Activated CD8-positive, alpha-beta memory T cell treated with anti-CD3 and anti-CD28 coated beads, Interleukin-2, amount 50 U/mL, for 48 hours (primary cell): Measurements from ENCODE around the gene AK4.
"Not testable (repeated sequence)": the region's sequence is repeated elsewhere in the genome, so short reads cannot be mapped to it uniquely, and the experiment has no call there.

ENCODE experiments used
- DNase-seq: peaks from one replicate; pipeline ENCODE4 v3.0.0-alpha.2; 2020

The AK4 gene

DNA sequence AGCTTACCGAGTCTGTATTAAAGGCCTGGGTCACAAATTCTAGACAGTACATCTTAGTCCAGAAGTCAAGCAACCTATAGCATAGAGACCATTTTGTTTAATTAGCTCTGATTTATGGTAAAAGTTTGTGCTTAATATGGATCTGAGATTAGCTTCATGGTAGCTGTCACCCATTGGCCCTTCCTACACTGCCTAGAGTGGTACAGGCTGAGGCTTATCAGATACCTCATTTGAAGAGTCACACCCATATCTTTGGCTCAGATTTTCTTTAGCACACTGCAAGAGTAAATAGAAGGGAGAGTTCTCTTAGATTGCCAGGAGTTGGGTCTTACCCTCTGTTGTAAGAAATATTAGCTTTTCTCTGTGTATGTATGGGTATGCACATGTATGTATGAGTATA lies 3.6 kb downstream of the AK4 start:
- no peak for DNase-seq

DNA sequence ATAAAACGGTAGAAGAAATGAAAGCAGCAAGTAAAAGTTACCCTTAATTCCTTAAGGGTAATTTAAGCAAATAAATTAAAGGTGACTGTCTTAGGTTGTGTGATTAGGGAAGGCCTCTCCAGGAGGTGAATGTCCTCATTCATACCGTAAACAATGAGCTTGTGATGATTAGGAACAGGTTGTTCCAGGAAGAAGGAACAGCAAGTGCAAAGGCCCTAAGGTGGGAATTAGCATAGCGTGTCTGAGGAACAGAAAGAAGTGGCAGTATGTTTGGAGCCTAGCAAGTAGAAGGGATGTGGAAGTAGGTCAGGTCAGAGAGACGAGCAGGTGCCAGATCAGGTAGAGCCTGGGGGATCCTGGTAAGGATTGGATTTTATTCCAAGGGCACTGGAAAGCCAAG lies 5.6 kb downstream of the AK4 start:
- no peak for DNase-seq

DNA sequence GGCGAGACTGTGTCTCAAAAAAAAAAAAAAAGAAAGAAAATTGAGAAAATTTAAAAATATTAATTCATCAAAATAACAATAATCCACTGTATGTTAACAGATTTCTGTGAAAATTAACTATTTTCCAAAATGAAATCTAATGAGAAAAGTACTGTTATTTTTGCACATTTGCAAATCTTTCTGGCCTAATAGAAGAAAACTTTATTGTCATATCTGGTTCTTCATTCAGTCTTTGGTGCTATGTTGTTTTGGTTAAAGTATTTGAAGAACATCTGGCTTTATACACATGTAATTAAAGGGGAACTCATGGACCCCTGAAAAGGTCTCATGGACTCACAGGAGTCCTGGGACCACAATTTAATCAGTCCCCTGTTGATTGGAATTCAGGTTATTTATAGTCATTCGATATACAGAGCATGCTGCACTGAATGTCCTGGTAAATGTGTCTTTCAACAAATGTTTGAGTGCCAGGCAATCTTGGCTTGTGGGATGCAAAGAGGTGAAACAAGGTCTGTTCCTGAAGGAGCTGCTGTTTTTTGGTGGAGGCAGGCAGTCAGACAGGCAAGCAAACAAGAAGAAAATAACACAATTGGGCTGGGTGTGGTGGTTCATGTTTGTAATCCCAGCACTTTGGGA lies 9.0 kb downstream of the AK4 start:
- no peak for DNase-seq

DNA sequence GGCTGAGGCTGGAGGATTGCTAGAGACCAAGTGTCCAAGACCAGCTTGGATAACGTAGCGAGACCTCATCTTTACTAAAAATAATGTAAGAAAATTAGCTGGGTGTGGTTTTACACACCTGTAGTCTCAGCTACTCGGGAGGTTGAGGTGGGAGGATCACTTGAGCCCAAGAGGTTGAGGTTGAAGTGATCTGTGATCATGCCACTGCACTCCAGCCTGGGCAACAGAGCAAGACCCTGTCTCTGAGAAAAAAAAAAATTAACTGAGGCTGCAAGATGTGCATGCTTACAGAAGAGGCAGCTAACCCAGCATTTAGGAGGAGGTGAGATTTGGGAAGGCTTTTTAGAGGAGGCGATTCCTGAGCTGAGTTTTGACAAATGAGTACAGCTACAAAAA lies 9.5 kb downstream of the AK4 start:
- DNase-seq = no peak

DNA sequence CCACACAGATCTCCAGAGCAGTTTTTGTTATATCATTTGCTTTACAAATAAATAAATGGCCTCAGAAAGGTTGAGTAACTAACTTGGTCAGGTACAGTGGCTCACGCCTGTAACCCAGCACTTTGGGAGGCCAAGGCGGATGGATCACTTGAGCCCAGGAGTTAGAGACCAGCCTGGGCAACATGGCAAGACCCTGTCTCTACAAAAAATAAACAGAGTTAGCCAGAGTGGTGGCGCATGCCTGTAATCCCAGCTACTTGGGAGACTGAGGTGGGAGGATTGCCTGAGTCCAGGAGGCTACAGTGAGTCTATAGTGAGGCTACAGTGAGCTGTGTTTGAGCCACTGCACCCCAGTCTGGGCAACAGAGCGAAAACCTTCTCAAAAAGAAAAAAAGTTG lies 11.3 kb downstream of the AK4 start:
- not testable (repeated sequence) for DNase-seq

DNA sequence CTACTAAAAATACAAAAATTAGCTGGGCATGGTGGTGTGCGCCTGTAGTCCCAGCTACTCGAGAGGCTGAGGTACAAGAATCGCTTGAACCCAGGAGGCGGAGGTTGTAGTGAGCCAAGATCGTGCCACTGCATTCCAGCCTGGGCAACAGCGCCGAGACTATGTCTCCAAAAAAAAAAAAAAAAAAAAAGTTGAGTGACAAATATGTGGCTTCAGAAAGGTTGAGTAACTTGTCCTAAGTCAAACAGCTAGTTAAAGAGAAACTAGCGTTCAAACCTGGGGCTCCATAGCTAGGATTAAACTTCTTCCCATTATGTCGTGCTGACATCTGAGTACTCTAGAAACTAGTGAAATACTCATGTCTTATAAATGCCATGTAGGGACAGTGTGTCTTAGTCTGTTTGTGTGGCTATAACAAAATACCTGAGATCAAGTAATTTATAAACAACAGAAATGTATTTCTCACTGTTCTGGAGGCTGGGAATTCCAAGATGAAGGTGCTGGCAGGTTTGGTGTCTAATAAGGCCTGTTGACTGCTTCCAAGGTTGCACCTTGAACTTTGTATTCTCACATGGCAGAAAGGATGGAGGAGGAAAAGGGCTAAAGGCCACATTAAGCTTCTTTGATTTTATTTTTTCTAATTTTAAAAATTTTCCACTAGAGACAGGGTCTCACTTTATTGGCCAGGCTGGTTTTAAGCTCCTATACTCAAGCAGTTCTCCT lies 12.0 kb downstream of the AK4 start:
- DNase-seq = no peak

DNA sequence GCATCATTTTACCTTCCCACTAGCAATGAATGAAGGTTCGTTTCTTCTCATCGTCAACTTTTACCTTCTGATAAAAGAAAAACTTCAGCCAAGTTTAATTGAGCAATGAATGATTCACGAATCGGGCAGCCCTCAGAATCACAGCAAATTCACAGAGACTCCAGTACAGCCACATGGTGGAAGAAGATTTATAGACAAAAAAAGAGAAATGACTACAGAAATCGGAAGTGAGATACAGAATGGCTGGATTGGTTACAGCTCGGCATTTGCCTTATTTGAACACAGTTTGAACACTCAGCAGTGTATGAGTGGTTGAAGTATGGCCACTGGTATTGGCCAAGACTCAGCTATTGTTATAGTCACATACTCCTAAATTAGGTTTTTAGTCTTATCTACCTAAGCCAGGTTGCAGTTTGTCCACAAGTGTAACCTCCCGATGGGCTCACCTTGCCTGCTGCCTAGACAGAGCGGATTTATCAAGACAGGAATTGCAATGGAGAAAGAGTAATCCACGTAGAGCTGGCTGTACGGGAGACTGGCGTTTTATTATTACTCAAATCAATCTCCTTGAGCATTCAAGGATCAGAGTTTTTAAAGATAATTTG lies 15.3 kb downstream of the AK4 start:
- no peak for DNase-seq

DNA sequence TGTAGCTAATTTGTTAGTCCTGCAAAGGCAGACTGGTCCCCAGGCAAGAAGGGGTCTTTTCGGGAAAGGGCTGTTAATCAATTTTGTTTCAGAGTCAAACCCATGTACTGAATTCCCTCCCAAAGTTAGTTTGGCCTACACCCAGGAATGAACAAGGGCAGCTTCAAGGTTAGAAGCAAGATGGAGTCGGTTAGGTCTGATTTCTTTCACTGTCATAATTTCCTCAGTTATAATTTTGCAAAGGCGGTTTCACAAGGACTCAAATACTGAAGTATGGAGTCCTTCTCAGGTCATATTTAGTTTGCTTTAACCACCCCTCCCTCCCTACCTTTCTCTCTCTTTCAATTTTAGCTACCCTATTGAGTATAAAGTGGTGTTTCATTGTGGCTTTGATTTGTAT lies 16.1 kb downstream of the AK4 start:
- not testable (repeated sequence) for DNase-seq

DNA sequence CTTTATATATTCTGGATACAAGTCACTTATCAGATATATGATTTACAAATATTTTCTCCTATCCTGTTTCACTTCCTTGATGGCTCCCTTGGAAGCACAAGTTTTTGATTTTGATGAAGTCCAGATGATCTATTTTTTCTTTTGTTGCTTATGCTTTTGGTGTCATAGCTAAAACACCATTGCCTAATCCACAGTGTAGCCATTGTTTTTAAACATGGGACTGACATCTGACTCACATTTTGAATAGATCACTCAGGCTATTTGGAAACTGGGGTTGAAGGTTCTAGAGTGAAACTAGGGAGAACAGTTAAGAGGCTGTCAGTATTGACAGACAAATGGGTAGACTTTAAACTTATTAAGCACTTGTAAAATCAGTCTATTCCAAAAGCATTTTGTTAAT lies 16.6 kb downstream of the AK4 start:
- no peak for DNase-seq

DNA sequence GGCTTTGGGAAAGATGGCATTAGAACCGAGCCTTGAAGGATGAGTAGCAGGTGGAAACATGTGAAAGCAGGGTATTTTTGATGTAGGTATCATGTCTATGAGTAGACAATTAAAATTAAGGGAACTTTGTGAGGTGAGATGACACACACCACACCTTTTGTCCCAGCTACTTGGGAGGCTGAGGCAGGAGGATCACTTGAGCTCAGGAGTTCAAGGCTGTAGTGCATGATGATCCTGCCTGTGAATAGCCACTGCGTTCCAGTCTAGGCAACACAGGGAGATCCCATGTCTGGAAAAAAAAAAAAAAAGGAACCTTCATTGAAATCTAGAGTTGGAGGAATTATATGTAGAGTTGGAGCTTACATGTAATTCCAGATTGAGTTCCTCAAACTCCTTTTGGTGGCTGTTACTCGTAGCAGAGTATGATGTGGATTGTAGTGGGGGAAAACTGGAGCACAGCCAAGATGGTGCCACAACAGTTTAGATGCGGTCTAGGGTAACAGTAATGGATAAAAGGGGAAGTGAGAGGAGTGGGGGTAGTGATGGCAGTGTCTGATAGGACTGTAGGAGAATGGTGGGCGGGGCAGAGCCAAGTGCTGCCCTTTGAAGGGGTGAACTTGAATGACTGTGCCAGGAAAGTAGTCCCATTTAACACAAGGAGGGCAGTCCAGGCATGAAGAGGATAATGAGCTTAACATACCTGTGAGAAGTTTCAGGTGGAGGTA lies 17.4 kb downstream of the AK4 start:
- no peak for DNase-seq

DNA sequence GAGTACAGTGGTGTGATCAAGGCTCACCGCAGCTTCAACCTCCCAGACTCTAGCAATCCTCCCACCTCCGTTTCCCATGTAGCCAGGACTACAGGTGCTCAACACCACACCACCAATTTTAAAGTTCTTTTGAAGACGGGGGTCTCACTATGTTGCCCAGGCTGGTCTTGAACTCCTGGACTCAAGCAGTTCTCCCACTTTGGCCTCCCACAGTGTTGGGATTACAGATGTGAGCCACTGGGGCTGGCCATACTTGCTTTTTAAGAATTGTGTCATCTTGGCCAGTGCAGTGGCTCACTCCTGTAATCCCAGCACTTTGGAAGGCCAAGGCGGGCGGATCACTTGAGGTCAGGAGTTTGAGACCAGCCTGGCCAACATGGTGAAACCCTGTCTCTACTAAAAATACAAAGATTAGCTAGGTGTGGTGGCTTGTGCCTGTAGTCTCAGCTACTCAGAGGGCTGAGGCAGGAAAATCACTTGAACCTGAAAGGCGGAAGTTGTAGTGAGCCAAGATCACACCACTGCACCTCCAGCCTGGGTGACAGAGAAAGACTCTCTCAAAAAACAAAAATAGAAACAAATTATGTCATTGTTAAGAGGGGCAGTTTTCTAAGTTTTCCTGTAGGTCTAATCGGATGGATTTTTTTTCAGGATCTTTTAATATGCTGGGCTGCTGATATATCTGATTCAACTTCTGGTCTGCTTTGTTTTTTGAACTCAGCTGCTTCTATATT lies 18.7 kb downstream of the AK4 start:
- no peak for DNase-seq

DNA sequence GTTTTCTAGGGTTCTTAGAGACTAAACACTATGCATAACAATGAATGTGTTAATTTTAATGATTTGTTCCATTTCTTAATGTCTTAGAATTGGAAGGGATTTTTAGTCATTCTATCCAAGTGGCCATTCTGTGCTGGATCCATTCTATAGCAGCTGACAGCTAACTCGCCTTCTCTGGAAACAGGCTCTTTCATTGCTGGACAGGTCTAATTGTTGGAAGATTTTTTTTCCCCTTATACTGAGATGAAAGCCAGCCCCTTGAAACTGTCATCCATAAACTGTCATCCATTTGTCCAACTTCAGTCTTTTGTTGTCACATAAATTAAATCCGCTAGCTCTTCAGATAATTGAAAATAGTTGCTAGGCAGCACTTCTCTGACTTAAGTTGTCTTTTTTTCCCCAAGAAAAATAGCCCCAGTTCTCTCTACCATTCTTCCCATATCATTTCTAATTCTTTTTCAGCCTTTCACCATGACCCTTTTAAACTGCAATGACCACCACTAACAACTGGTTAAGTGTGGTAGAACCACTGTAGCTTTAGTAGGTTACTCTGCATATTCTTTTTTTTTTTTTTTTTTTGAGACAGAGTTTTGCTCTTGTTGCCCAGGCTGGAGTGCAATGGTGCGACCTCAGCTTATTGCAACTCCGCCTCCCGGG lies 19.7 kb downstream of the AK4 start:
- no peak for DNase-seq

DNA sequence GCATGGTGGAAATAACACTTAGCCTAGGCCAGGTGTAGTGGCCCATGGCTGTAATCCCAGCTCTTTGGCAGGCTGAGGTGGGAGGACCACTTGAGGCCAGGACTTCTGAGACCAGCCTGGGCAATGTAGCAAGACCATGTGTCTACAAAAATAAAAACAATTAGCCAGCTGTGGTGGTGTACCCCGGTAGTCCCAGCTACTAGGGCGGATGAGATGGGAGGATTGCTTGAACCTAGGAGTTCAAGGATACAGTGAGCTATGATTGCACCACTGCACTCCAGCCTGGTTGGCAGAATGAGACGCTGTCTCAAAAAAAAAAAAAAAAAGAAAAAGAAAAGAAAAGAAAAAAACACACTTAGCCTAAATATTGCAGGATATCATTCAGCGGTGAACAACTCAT lies 20.9 kb downstream of the AK4 start:
- no peak for DNase-seq

DNA sequence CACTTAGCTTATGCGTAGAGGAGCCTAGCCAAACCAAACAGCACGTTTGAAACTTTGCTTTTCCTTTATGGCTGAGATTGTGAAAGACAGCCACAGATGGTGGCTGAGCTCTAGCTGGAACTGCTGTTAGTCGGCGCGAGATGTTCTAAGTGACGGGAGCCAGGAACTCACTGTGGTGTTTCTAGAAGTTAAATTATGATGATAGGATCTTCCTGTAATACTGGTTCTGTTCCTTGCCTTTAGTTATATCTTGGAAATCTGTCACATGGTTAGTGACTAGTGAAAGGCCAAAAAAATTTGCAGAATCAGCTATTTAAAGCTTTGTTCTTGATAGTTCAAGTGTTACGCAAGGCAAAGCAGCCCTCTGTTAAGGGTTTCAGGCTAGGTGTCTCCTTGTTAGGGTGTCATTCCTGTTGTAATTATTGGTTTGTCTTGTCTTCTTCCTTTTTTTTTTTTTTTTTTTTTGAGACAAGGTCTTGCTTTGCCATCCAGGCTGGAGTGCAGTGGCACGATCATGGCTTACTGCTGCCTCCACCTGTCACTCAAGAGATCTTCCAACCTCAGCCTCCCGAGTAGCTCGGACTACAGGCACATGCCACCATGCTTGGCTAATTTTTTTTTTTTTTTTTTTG lies 22.6 kb downstream of the AK4 start:
- DNase-seq = no peak

DNA sequence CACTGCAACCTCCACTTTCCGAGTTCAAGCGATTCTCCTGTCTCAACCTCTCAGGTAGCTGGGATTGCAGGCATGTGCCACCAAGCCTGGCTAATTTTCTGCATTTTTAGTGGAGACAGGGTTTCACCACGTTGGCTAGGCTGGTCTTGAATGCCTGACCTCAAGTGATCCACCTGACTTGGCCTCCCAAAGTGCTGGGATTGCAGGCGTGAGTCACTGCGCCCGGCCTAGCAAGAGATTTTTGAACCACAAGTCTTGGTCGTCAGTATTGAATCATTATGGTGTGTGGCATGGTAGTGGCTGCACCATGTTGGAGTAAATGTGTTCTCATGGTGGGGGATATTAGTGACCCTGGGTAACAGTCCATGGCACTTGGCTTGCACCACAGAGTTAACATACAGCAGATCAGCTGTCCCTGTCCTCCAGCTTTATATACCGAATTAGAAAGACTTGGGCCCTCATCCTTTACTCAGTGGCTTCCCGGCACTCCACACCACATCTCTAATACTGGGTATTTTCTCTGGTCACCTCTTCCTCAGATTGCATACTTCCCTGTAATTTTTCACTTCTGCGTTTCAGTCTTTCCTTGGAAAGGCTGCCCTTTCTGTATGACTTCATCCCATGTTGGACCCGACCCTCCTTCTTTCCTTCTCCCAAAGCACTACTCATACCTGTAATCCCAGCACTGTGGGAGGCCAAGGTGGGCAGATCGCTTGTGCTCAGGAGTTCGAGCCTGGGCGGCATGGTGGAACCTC lies 25.1 kb downstream of the AK4 start:
- no peak for DNase-seq

DNA sequence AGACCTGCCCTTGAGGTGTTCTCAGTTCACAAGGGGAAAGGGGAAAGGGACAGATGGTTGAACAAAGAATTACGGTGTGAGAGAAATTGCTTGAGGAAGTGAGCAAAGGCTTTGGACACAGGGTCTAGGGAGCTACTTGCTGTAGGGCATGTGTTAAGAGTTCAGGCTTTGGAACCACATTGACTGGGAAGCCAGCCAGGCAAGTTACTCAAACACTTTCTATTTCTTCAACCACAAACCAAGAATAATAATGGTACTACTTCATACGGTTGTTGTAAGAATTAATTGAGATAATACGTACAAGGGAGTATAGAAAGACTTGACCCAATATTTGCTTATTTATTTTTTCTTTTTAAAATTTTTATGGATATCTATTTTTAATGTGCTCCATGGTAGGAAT lies 26.6 kb downstream of the AK4 start:
- DNase-seq = no peak

DNA sequence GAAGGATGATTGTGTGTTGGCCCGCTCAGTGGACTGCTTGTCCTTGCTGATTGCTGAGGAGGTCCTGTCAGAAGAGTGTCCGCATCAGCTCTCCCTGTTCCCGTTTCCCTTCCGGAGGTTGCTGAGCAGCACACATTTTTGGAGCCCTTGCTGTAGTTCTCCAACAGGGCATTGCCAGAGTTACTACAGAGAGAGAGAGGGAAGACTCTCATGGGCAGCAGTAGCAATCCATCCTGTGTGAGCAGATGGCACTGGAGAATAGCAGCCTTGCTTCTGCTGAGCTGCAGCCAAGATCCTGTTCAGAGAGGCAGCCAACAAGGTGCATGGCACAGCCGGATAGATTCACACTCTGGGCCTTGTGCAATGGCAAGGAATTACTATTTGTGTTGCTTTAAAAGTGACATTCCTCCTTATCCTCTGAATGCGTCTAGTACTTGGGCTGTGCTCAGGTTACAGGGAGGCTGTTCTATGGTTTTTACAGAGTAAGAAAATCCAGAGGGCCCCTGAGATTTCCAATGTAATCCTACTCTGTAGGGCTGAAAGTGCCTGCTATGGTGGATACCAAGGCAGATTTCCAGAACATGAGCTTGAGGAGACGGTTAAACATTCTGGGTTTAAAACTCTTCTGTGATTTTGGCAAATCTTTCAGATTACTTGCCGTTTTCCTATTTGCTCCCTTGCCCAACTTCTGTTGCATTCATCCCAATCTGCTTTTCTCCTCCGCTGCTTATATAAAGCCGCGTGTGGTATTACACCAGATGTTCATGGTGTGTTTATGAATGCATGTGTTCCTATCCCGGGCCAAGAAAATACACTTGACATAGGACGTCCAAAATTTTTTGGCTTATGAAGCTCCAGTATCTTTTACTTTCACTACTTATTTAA lies 27.4 kb downstream of the AK4 start:
- DNase-seq = no peak

DNA sequence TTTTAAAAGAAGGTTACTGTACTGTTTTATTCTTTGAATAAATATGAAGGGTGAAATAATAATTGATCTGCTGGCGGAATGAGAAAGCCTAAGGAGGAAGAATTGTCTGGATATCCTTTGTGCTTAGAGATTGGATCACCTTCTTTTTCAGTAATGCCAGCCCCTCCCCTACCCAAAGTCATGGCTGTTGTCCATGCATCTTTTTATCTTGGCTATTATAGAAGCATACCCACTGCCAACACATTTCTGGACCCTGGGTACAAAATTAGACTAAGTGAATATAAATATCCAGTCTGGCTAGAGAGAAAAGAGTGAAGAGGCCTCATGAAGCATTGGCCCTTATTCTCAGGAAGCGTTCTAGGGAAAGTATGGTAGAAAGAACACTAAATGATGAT lies 28.1 kb downstream of the AK4 start:
- no peak for DNase-seq

DNA sequence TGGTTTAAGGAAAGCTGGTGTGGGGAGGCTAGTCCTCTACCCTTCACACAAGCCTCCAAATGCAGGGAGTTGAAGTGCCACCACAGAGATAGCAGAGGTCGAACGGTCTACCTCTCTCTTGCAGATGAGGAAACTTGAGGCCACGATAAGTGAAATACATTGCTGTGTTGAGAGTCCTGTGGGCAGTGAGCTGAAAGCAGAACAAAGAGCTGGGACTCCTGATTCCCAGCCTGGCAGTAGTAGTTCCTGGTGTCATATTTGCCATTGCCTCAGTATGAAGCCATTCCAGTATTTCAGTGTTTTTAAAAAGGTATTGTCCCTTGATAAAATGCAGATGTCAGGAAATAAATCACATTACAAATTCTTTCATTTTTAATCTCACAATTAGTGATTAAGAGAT lies 28.6 kb downstream of the AK4 start:
- DNase-seq = no peak

DNA sequence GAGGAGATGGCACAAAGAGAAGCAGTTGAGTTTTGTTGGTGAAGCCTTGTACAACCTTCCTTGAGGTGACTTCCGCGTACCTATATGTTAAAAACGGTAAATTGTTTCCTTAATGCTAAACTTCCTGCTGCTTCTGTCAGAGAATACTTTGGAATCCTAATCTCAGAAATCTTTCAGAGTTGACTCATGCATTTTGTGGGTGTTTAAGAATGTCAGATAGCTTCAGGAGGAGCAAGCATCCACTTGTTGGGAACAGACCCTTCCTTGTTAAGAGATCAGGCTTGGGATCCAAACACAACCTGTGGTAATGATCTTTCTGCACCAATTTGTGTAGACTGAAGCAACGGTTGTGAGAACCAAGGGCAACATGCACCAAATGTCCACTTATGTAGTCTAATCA lies 29.5 kb downstream of the AK4 start:
- no peak for DNase-seq
